ENCODE data around the gene EBPL.

DNA sequence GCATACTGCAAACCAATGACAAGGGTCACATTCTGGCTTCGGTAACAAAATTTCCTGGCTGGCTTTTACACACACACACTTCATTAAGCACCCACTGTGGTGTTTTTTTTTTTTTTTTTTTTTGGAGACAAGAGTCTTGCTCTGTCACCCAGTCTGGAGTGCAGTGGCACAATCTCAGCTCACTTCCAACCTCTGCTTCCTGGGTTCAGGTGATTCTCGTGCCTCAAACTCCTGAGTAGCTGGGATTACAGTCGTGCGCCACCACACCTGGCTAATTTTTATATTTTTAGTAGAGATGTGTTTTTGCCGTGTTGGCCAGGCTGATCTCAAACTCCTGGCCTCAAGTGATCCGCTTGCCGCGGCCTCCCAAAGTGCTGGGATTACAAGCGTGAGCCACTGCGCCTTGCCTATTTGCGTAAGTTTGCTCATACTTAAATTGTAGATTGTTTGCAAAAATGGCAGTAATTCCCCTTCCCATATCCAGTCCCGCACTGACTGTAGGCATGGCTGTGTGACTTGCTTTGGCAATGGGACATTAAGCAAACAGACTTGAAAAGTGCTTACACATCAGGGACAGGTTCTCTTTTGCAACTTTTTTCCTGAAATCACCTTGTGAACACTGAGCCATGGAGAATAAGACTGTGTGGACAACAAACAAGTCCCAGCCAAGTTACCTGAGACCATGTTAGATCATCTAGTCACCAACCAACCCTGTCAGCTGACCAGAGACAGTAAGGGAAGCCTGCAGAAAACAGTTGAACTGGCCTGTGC is 42.1 kb upstream of the EBPL start:
- TF ChIP-seq SNAI2 (CRISPR knock-in tag; IDR thresholded peaks at IDR 0.05) = no peak
- TF ChIP-seq ZFP3 (CRISPR knock-in tag; IDR thresholded peaks at IDR 0.05) = no peak
- TF ChIP-seq, protein P1, sequence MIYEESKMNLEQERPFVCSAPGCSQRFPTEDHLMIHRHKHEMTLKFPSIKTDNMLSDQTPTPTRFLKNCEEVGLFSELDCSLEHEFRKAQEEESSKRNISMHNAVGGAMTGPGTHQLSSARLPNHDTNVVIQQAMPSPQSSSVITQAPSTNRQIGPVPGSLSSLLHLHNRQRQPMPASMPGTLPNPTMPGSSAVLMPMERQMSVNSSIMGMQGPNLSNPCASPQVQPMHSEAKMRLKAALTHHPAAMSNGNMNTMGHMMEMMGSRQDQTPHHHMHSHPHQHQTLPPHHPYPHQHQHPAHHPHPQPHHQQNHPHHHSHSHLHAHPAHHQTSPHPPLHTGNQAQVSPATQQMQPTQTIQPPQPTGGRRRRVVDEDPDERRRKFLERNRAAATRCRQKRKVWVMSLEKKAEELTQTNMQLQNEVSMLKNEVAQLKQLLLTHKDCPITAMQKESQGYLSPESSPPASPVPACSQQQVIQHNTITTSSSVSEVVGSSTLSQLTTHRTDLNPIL (CRISPR knock-in tag; IDR thresholded peaks at IDR 0.05; ENCODE audit: low read depth) = no peak

Data from SK-N-SH treated with all-trans-retinoic acid at 6 μM for 48 hours (cell line).